Endothelial cell of umbilical vein (primary cell): Measurements from ENCODE around the gene PET100.

ENCODE experiments used
- EZH2 ChIP-seq: IDR thresholded peaks from 2 replicates; pipeline ENCODE4 v1.6.1; 2012; ENCODE audit warnings: borderline replicate concordance, low read depth, mild to moderate bottlenecking, moderate library complexity, low read length, inconsistent platforms; ENCODE audit not compliant: severe bottlenecking
- FOS ChIP-seq: IDR thresholded peaks from 2 replicates; pipeline ENCODE4 v1.6.1; 2011; ENCODE audit warnings: mild to moderate bottlenecking, low read length, moderate library complexity, borderline replicate concordance; ENCODE audit not compliant: insufficient read depth
- GATA2 ChIP-seq: IDR thresholded peaks from 2 replicates; pipeline ENCODE4 v1.7.0; 2011; ENCODE audit warnings: low read depth, mild to moderate bottlenecking, moderate library complexity, mixed read lengths, low read length; ENCODE audit not compliant: insufficient read length, insufficient read depth
- JUN ChIP-seq: IDR thresholded peaks from 2 replicates; pipeline ENCODE4 v1.6.1; 2011; ENCODE audit warnings: borderline replicate concordance, low read depth; ENCODE audit not compliant: insufficient read length, insufficient read depth
- MAX ChIP-seq: IDR thresholded peaks from 2 replicates; pipeline ENCODE4 v1.6.1; 2011; ENCODE audit not compliant: insufficient read depth, insufficient read length
- MYC ChIP-seq: IDR thresholded peaks from one replicate; pipeline ENCODE4 v1.6.1; 2011; ENCODE audit warnings: mild to moderate bottlenecking, low read depth, low read length
- POLR2A ChIP-seq: IDR thresholded peaks from 2 replicates; pipeline ENCODE4 v1.6.1; 2012; ENCODE audit warnings: low read depth, mild to moderate bottlenecking, control low read depth, low read length
- POLR2AphosphoS5 ChIP-seq: IDR thresholded peaks from 2 replicates; pipeline ENCODE4 v1.6.1; 2012; ENCODE audit warnings: low read depth, mild to moderate bottlenecking, control low read depth, low read length, moderate library complexity; ENCODE audit not compliant: insufficient read depth
- TF ChIP-seq, protein P1 (sequence below), 2 donors: IDR thresholded peaks; 1 replicate in 1 of 2; 2 replicates in 1 of 2; pipeline ENCODE4 v1.5.1; 2011; ENCODE audit warnings: low read length in 2 of 2, mild to moderate bottlenecking in 2 of 2, moderate library complexity in 2 of 2, control low read depth in 1 of 2, inconsistent platforms in 1 of 2, low read depth in 1 of 2; ENCODE audit not compliant: insufficient read depth in 1 of 2; ENCODE audit errors: extremely low read depth in 1 of 2

- TF ChIP-seq, protein P1, sequence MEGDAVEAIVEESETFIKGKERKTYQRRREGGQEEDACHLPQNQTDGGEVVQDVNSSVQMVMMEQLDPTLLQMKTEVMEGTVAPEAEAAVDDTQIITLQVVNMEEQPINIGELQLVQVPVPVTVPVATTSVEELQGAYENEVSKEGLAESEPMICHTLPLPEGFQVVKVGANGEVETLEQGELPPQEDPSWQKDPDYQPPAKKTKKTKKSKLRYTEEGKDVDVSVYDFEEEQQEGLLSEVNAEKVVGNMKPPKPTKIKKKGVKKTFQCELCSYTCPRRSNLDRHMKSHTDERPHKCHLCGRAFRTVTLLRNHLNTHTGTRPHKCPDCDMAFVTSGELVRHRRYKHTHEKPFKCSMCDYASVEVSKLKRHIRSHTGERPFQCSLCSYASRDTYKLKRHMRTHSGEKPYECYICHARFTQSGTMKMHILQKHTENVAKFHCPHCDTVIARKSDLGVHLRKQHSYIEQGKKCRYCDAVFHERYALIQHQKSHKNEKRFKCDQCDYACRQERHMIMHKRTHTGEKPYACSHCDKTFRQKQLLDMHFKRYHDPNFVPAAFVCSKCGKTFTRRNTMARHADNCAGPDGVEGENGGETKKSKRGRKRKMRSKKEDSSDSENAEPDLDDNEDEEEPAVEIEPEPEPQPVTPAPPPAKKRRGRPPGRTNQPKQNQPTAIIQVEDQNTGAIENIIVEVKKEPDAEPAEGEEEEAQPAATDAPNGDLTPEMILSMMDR (IDR thresholded peaks at IDR 0.05; ENCODE audit: extremely low read depth in 1 of 2, insufficient read depth in 1 of 2, low read depth in 1 of 2, low read length in 2 of 2): no peak
- TF ChIP-seq POLR2A: no peak
- no peak for TF ChIP-seq JUN
- no peak for TF ChIP-seq EZH2
- no peak for TF ChIP-seq POLR2AphosphoS5
- TF ChIP-seq MYC: no peak
- no peak for TF ChIP-seq MAX
- no peak for TF ChIP-seq FOS
- no peak for TF ChIP-seq GATA2
Observed at GRCh38 chr19:7590256-7590655, 39.3 kb upstream of the PET100 start.
